HEK293T (cell line): ENCODE measurements around the gene CSNK1G1.

ENCODE experiments used
- ARNT ChIP-seq: fragments of 450-650 bp; IDR thresholded peaks from 2 replicates; pipeline ENCODE4 v1.6.1; 2017; ENCODE audit warnings: mild to moderate bottlenecking
- BHLHE40 ChIP-seq: fragments of 450-650 bp; IDR thresholded peaks from 2 replicates; pipeline ENCODE4 v1.6.1; 2016; ENCODE audit warnings: mild to moderate bottlenecking, moderate library complexity, borderline replicate concordance
- FOXA1 ChIP-seq: fragments of 450-650 bp; IDR thresholded peaks from 2 replicates; pipeline ENCODE4 v1.6.1; 2016; ENCODE audit warnings: mild to moderate bottlenecking
- HDGF ChIP-seq: fragments of 450-650 bp; IDR thresholded peaks from 2 replicates; pipeline ENCODE4 v1.6.1; 2017; ENCODE audit warnings: antibody characterized with exemption, borderline replicate concordance
- L3MBTL2 ChIP-seq: fragments of 450-650 bp; conservative IDR thresholded peaks from 2 replicates; pipeline ENCODE4 v1.6.1; 2016; ENCODE audit warnings: mild to moderate bottlenecking
- SP1 ChIP-seq: fragments of 450-650 bp; IDR thresholded peaks from 2 replicates; pipeline ENCODE4 v1.6.1; 2017

DNA sequence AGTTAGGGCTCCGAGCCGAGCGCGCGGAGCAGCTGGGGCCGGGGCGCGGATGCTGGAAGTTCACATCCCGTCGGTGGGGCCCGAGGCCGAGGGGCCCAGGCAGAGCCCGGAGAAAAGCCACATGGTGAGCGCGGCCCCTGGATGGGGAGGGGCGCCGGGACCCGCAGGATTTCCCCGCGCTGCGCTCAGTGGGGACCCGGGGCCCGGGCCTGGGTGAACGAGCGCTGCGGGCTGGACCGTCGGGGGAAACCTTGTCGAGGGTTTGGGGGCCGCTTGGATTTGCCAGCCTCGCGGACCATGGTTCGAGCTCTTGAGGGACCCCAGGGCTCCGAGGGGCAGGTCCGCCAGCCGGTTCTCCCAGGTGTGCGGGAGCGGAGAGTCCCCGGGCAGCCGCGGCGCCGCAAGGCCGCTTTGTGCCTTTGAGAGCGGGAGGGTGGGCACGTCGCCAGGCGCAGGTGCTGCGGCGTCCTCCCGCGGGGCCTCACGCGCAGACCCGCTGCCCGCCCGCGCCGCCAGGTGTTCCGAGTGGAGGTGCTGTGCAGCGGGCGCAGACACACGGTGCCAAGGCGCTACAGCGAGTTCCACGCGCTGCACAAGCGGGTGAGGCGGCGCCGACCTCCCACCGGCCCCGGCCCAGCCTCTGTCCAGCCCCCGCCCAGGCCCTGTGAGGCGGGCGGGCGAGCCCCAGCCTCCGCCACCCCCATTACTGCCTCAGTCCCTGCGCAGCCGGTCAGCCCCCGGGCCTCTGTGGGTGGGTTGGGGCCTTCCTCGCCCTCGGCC, 204.1 kb downstream of the CSNK1G1 start, which contains the start of gene SNX22:
- TF ChIP-seq SP1 (no peak), ARNT (no peak), HDGF (no peak), L3MBTL2 (no peak), BHLHE40 (no peak), FOXA1 (no peak)
